ENCODE data around the gene UVRAG.

UVRAG gene

GRCh38 chr11:76087749-76088148 is 272.7 kb downstream of the UVRAG start:
- no peak for TF ChIP-seq MAX (IDR thresholded peaks at IDR 0.05)
- no peak for TF ChIP-seq TCF12 (IDR thresholded peaks at IDR 0.05; ENCODE audit: low read depth)
- TF ChIP-seq CEBPB (IDR thresholded peaks at IDR 0.05), result no peak
- no peak for TF ChIP-seq YY1 (IDR thresholded peaks at IDR 0.05; ENCODE audit: low read depth)
- TF ChIP-seq EP300 (IDR thresholded peaks at IDR 0.05; ENCODE audit: borderline replicate concordance), result no peak
- no peak for TF ChIP-seq CREB1 (IDR thresholded peaks at IDR 0.05; ENCODE audit: low read depth)
- no peak for TF ChIP-seq RAD21 (IDR thresholded peaks at IDR 0.05; ENCODE audit: low read depth)
- no peak for TF ChIP-seq TEAD4 (IDR thresholded peaks at IDR 0.05)
- no peak for TF ChIP-seq ZBTB7A (IDR thresholded peaks at IDR 0.05; ENCODE audit: low read depth)
- TF ChIP-seq EGR1 (IDR thresholded peaks at IDR 0.05), result no peak
- no peak for TF ChIP-seq FOXM1 (IDR thresholded peaks at IDR 0.05; ENCODE audit: borderline replicate concordance, low read depth)
- TF ChIP-seq REST (IDR thresholded peaks at IDR 0.05; ENCODE audit: low read depth), result no peak
- TF ChIP-seq TAF1 (IDR thresholded peaks at IDR 0.05; ENCODE audit: low read depth), result no peak

GRCh38 chr11:76088511-76088910 is 273.5 kb downstream of the UVRAG start:
- no peak for TF ChIP-seq RAD21 (IDR thresholded peaks at IDR 0.05; ENCODE audit: low read depth)

GRCh38 chr11:76090174-76090573 is 275.2 kb downstream of the UVRAG start:
- TF ChIP-seq MAX (IDR thresholded peaks at IDR 0.05), result no peak
- TF ChIP-seq EGR1 (IDR thresholded peaks at IDR 0.05), result no peak
- TF ChIP-seq TAF1 (IDR thresholded peaks at IDR 0.05; ENCODE audit: low read depth), result no peak
- TF ChIP-seq REST (IDR thresholded peaks at IDR 0.05; ENCODE audit: low read depth), result no peak
- no peak for TF ChIP-seq EP300 (IDR thresholded peaks at IDR 0.05; ENCODE audit: borderline replicate concordance)
- no peak for TF ChIP-seq CREB1 (IDR thresholded peaks at IDR 0.05; ENCODE audit: low read depth)
- TF ChIP-seq ZBTB7A (IDR thresholded peaks at IDR 0.05; ENCODE audit: low read depth), result no peak
- TF ChIP-seq NFIC (IDR thresholded peaks at IDR 0.05), result no peak
- no peak for TF ChIP-seq CEBPB (IDR thresholded peaks at IDR 0.05)
- TF ChIP-seq TCF12 (IDR thresholded peaks at IDR 0.05; ENCODE audit: low read depth), result no peak
- TF ChIP-seq FOXM1 (IDR thresholded peaks at IDR 0.05; ENCODE audit: borderline replicate concordance, low read depth), result no peak
- TF ChIP-seq RAD21 (IDR thresholded peaks at IDR 0.05; ENCODE audit: low read depth), result no peak
- no peak for TF ChIP-seq USF1 (IDR thresholded peaks at IDR 0.05)
- TF ChIP-seq TEAD4 (IDR thresholded peaks at IDR 0.05), result no peak
- TF ChIP-seq YY1 (IDR thresholded peaks at IDR 0.05; ENCODE audit: low read depth), result no peak

GRCh38 chr11:76090821-76091220 is 275.8 kb downstream of the UVRAG start:
- TF ChIP-seq REST (IDR thresholded peaks at IDR 0.05; ENCODE audit: low read depth) (no peak), EGR1 (IDR thresholded peaks at IDR 0.05) (no peak), YY1 (IDR thresholded peaks at IDR 0.05; ENCODE audit: low read depth) (no peak), TCF12 (IDR thresholded peaks at IDR 0.05; ENCODE audit: low read depth) (no peak), FOXM1 (IDR thresholded peaks at IDR 0.05; ENCODE audit: borderline replicate concordance, low read depth) (no peak), RAD21 (IDR thresholded peaks at IDR 0.05; ENCODE audit: low read depth) (no peak), ZBTB7A (IDR thresholded peaks at IDR 0.05; ENCODE audit: low read depth) (no peak), TAF1 (IDR thresholded peaks at IDR 0.05; ENCODE audit: low read depth) (no peak), MAX (IDR thresholded peaks at IDR 0.05) (no peak), CREB1 (IDR thresholded peaks at IDR 0.05; ENCODE audit: low read depth) (no peak), TEAD4 (IDR thresholded peaks at IDR 0.05) (no peak), EP300 (IDR thresholded peaks at IDR 0.05; ENCODE audit: borderline replicate concordance) (no peak), NFIC (IDR thresholded peaks at IDR 0.05) (no peak), USF1 (IDR thresholded peaks at IDR 0.05) (no peak), CEBPB (IDR thresholded peaks at IDR 0.05) (no peak)

All from Ishikawa (cell line).